Measurements from ENCODE around the gene NLRC4.

GRCh38 chr2:32310577-32310976 lies 45.9 kb upstream of the NLRC4 start:
- TF ChIP-seq POLR2AphosphoS5 (IDR thresholded peaks at IDR 0.05), result no peak
- no peak for TF ChIP-seq CTCF (IDR thresholded peaks at IDR 0.05)
- TF ChIP-seq POLR2A (IDR thresholded peaks at IDR 0.05), result no peak

Data from prostate gland (tissue), 2 donors.